Calu3 (cell line): ENCODE measurements around the gene ADPRHL1. TPM values are rescaled to one million over a fixed set of nuclear protein-coding genes. Genes with fewer than 3 reads are reported as not detected.

Source experiments
- BruUV-seq: library from RNA; stranded (reverse); fragments of 400-500 nt; replicated peaks from 2 replicates; lab custom pipeline; 2021; lab: Mats Ljungman, UMichigan
- CTCF ChIA-PET: fragments of 300-600 bp; sonication (Branson Sonifier 250); formaldehyde crosslinking; loops from one replicate; lab custom pipeline; 2022; ENCODE audit warnings: antibody characterized with exemption; lab: Charles Lee
- DNase-seq: peaks from one replicate; pipeline ENCODE4 v3.0.0; 2022
- H3K27ac Mint-ChIP-seq: one replicate; pipeline ENCODE4 v1.8.0; 2022; ENCODE audit warnings: mixed read lengths; ENCODE audit not compliant: unreplicated experiment
- H3K27me3 Mint-ChIP-seq: one replicate; pipeline ENCODE4 v1.8.0; 2022; ENCODE audit warnings: mixed read lengths; ENCODE audit not compliant: unreplicated experiment
- H3K36me3 Mint-ChIP-seq: one replicate; pipeline ENCODE4 v1.8.0; 2022; ENCODE audit warnings: mild to moderate bottlenecking, moderate library complexity, mixed read lengths; ENCODE audit not compliant: insufficient read depth, unreplicated experiment
- H3K4me1 Mint-ChIP-seq: one replicate; pipeline ENCODE4 v1.8.0; 2022; ENCODE audit warnings: mild to moderate bottlenecking, low read depth, mixed read lengths; ENCODE audit not compliant: unreplicated experiment
- H3K4me3 Mint-ChIP-seq: one replicate; pipeline ENCODE4 v1.8.0; 2022; ENCODE audit warnings: mild to moderate bottlenecking, low read depth, moderate library complexity, mixed read lengths; ENCODE audit not compliant: unreplicated experiment
- H3K9me3 Mint-ChIP-seq: one replicate; pipeline ENCODE4 v1.8.0; 2022; ENCODE audit warnings: low read depth, mixed read lengths; ENCODE audit not compliant: unreplicated experiment
- intact Hi-C: fragments of 100-400 bp; cut with micrococcal nuclease; formaldehyde crosslinking; loops from one replicate; pipeline ENCODE4 v1.10.0; 2022; ENCODE audit not compliant: unreplicated experiment
- total RNA-seq: library from RNA; stranded (reverse); gene quantifications from 2 replicates; pipeline ENCODE4 v1.2.3, GENCODE V29; 2022
- TF ChIP-seq, protein P1 (sequence below): fragments of 200-600 bp; IDR thresholded peaks from one replicate; pipeline ENCODE4 v1.8.0; 2022; ENCODE audit warnings: antibody characterized with exemption; ENCODE audit not compliant: unreplicated experiment

Gene ADPRHL1
- total RNA-seq, 1 experiment from 2014 or later: 2.0 TPM

DNA sequence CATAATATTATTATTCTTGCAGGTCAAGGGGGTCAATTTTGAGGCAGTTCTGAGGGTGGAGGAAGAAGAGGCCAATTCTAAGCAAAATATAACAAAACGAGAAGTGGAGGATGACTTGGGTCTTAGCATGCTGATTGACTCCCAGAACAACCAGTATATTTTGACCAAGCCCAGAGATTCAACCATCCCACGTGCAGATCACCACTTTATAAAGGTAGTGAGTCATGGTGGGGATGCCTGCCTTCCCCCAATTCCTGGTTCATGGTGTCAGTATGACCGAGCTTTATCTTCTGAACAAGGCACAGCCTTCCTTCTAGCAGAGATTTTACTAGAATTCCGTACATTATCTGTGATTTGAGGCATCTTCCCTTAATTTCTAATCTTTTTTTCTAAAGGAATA is 46.6 kb upstream of the ADPRHL1 start:
- Mint-ChIP-seq H3K9me3 (no peaks in the 10 kb centered on the region), H3K27me3 (no peaks in the 10 kb centered on the region), H3K4me1 (peaks cover 6% of the 10 kb centered on the region), H3K4me3 (no peak overlapping the region), H3K27ac (no peak overlapping the region), H3K36me3 (peaks cover 8% of the 10 kb centered on the region)
- CTCF ChIA-PET: no interaction called here
- TF ChIP-seq, protein P1, sequence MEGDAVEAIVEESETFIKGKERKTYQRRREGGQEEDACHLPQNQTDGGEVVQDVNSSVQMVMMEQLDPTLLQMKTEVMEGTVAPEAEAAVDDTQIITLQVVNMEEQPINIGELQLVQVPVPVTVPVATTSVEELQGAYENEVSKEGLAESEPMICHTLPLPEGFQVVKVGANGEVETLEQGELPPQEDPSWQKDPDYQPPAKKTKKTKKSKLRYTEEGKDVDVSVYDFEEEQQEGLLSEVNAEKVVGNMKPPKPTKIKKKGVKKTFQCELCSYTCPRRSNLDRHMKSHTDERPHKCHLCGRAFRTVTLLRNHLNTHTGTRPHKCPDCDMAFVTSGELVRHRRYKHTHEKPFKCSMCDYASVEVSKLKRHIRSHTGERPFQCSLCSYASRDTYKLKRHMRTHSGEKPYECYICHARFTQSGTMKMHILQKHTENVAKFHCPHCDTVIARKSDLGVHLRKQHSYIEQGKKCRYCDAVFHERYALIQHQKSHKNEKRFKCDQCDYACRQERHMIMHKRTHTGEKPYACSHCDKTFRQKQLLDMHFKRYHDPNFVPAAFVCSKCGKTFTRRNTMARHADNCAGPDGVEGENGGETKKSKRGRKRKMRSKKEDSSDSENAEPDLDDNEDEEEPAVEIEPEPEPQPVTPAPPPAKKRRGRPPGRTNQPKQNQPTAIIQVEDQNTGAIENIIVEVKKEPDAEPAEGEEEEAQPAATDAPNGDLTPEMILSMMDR: no peak
- DNase-seq: no peak
- BruUV-seq: no TSS peak
- intact Hi-C loops: no loop called here

DNA sequence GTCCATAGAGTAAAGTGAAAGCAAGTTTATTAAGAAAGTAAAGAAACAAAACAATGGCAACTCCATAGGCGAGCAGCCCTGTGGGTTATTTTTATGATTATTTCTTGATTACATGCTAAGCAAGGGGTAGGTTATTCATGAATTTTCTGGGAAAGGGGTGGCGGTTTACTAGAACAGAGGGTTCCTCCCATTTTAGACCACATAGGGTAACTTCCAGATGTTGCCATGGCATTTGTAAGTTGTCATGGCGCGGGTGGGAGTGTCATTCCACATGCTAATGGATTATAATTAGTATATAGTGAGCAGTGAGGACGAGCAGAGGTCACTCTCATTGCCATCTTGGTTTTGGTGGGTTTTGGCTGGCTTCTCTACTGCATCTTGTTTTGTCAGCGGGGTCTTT is 45.6 kb upstream of the ADPRHL1 start:
- Mint-ChIP-seq H3K4me1 (peaks cover 6% of the 10 kb centered on the region), H3K4me3 (no peak overlapping the region), H3K9me3 (no peaks in the 10 kb centered on the region), H3K36me3 (peaks cover 8% of the 10 kb centered on the region), H3K27ac (no peak overlapping the region), H3K27me3 (no peaks in the 10 kb centered on the region)
- CTCF ChIA-PET: no interaction called here
- BruUV-seq: no TSS peak
- intact Hi-C loops: no loop called here
- no peak for DNase-seq
- TF ChIP-seq, protein P1: no peak

DNA sequence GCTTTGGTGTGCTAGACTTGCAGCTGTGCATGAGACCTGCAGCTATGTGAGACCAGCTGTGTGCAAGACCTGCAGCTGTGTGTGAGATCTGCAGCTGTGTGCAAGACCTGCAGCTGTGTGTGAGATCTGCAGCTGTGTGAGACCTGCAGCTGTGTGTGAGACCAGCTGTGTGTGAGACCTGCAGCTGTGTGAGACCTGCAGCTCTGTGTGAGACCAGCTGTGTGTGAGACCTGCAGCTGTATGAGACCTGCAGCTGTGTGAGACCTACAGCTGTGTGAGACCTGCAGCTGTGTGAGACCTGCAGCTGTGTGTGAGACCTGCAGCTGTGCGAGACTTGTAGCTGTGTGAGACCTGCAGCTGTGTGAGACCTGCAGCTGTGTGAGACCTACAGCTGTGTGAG is 43.9 kb upstream of the ADPRHL1 start:
- Mint-ChIP-seq H3K27me3 (no peaks in the 10 kb centered on the region), H3K4me1 (peaks cover 6% of the 10 kb centered on the region), H3K9me3 (no peaks in the 10 kb centered on the region), H3K4me3 (no peak overlapping the region), H3K36me3 (peaks cover 8% of the 10 kb centered on the region), H3K27ac (no peak overlapping the region)
- CTCF ChIA-PET: no interaction called here
- intact Hi-C loops: no loop called here
- TF ChIP-seq, protein P1: no peak
- BruUV-seq: no TSS peak
- DNase-seq: no peak

DNA sequence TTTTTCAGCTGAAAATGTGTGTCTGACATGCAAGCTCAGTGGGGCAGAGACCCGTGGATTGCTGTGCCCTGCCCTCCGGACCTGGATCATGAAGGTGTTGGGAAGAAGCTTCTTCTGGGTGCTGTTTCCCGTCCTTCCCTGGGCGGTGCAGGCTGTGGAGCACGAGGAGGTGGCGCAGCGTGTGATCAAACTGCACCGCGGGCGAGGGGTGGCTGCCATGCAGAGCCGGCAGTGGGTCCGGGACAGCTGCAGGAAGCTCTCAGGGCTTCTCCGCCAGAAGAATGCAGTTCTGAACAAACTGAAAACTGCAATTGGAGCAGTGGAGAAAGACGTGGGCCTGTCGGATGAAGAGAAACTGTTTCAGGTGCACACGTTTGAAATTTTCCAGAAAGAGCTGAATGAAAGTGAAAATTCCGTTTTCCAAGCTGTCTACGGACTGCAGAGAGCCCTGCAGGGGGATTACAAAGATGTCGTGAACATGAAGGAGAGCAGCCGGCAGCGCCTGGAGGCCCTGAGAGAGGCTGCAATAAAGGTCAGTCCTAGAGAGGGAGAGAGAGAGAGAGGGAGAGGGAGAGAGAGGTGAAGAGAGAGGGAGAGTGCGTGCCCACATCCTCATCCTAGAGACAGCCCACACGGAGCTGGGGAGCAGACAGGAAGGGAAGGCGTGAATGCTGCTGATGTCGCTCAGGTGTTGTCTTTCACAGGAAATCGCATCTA is 42.4 kb upstream of the ADPRHL1 start:
- CTCF ChIA-PET: no interaction called here
- TF ChIP-seq, protein P1: no peak
- no peak for DNase-seq
- no peak overlapping the region for H3K27ac Mint-ChIP-seq
- no peaks in the 10 kb centered on the region for H3K9me3 Mint-ChIP-seq
- H3K4me1 Mint-ChIP-seq: peaks cover 6% of the 10 kb centered on the region
- H3K36me3 Mint-ChIP-seq: peaks cover 18% of the 10 kb centered on the region
- H3K4me3 Mint-ChIP-seq: no peak overlapping the region
- intact Hi-C loops: no loop called here
- no TSS peak for BruUV-seq
- no peaks in the 10 kb centered on the region for H3K27me3 Mint-ChIP-seq
